Measurements from ENCODE around the gene ERP27.

The ERP27 gene

GRCh38 chr12:14873440-14874185, 64.7 kb downstream of the ERP27 start:
- Histone ChIP-seq H3K9me3 (ENCODE audit: control insufficient read depth, low read length) (peaks cover 4% of the 10 kb centered on the region), H3K4me1 (ENCODE audit: control insufficient read depth, insufficient read depth, low read length, poor library complexity, severe bottlenecking) (no peaks in the 10 kb centered on the region), H3K36me3 (ENCODE audit: control insufficient read depth, insufficient read depth, low read length) (no peaks in the 10 kb centered on the region), H3K27ac (ENCODE audit: low read depth, low read length, severe bottlenecking) (no peak overlapping the region), H3K4me3 (ENCODE audit: extremely low read depth, insufficient read depth, low read length, poor library complexity, severe bottlenecking) (no peak overlapping the region)
- WGBS, 2 experiments (ENCODE audit: insufficient coverage in 2 of 2): 71 to 100% methylated on average over 1 of the region's 1 CpG

GRCh38 chr12:14871886-14872285, 66.5 kb downstream of the ERP27 start:
- Histone ChIP-seq H3K9me3 (ENCODE audit: control insufficient read depth, low read length) (peaks cover 11% of the 10 kb centered on the region), H3K36me3 (ENCODE audit: control insufficient read depth, insufficient read depth, low read length) (no peaks in the 10 kb centered on the region), H3K4me1 (ENCODE audit: control insufficient read depth, insufficient read depth, low read length, poor library complexity, severe bottlenecking) (no peaks in the 10 kb centered on the region), H3K4me3 (ENCODE audit: extremely low read depth, insufficient read depth, low read length, poor library complexity, severe bottlenecking) (no peak overlapping the region), H3K27ac (ENCODE audit: low read depth, low read length, severe bottlenecking) (no peak overlapping the region)
- WGBS, 2 experiments (ENCODE audit: insufficient coverage in 2 of 2): no CpG with 5 or more reads among the region's 1 CpG

GRCh38 chr12:14871247-14871646, 67.1 kb downstream of the ERP27 start:
- Histone ChIP-seq H3K27ac (ENCODE audit: low read depth, low read length, severe bottlenecking) (no peak overlapping the region), H3K4me3 (ENCODE audit: extremely low read depth, insufficient read depth, low read length, poor library complexity, severe bottlenecking) (no peak overlapping the region), H3K9me3 (ENCODE audit: control insufficient read depth, low read length) (peaks cover 11% of the 10 kb centered on the region), H3K4me1 (ENCODE audit: control insufficient read depth, insufficient read depth, low read length, poor library complexity, severe bottlenecking) (no peaks in the 10 kb centered on the region), H3K36me3 (ENCODE audit: control insufficient read depth, insufficient read depth, low read length) (no peaks in the 10 kb centered on the region)
- WGBS, 2 experiments (ENCODE audit: insufficient coverage in 2 of 2): 86 to 88% methylated on average over 1 of the region's 1 CpG

DNA sequence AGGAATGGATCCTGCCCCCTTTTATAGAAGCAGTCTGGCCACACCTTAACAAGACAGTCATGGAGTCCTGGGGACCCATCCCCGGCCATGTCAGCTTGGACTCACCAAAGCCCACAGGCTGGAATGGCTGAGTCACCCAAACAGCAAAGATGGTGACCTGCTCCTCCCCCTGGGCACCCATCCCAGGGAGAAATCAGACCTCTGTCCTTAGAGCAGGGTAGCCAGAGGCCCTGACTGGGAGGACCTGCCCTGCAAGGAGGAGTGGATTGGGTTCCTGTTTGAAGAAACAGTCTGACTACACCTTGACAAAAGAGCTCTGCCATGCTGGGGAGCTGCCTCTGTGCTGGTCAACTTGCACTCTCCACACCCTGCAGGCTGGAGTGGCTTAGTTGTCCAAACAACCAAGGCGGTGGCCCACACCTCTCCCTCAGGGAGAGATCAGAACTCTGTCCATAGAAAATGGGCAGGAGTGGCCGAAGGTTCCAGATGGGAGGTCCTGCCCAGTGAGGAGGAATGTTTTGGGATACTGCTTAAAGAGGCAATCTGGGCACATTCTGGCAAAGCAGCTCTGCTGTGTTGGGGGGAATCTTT, 69.3 kb downstream of the ERP27 start:
- 86 to 92% methylated on average over 3 of the region's 3 CpGs for WGBS, 2 experiments (ENCODE audit: insufficient coverage in 2 of 2)

More for the DNA sequence above, 69.3 kb downstream of the ERP27 start:
- Histone ChIP-seq H3K36me3 (ENCODE audit: control insufficient read depth, insufficient read depth, low read length) (no peaks in the 10 kb centered on the region), H3K27ac (ENCODE audit: low read depth, low read length, severe bottlenecking) (no peak overlapping the region), H3K4me1 (ENCODE audit: control insufficient read depth, insufficient read depth, low read length, poor library complexity, severe bottlenecking) (no peaks in the 10 kb centered on the region), H3K4me3 (ENCODE audit: extremely low read depth, insufficient read depth, low read length, poor library complexity, severe bottlenecking) (no peak overlapping the region), H3K9me3 (ENCODE audit: control insufficient read depth, low read length) (peaks cover 11% of the 10 kb centered on the region)
